Smooth muscle cell (in vitro differentiated cells): ENCODE results near the gene MLKL. TPM values are rescaled to one million over a fixed set of nuclear protein-coding genes. Genes with fewer than 3 reads are reported as not detected.
A peak's percentile ranks its signal among the peaks of the same experiment; 100 is the strongest.

Source experiments
- DNase-seq: peaks from one replicate; lab custom pipeline; 2025; ENCODE audit not compliant: unreplicated experiment; lab: John Stamatoyannopoulos, UW
- H2AFZ ChIP-seq: fragments of 200-600 bp; sonication (generic); 2 replicates; pipeline ENCODE4 v1.6.0; 2016; ENCODE audit warnings: antibody characterized with exemption, low read depth, mild to moderate bottlenecking
- H3F3A ChIP-seq: fragments of 200-600 bp; sonication (generic); 2 replicates; pipeline ENCODE4 v1.6.0; 2017; ENCODE audit warnings: antibody characterized with exemption, low read depth
- H3K27ac ChIP-seq: fragments of 200-600 bp; sonication (generic); 2 replicates; pipeline ENCODE4 v1.5.1; 2016; ENCODE audit warnings: low read depth, mild to moderate bottlenecking
- H3K27me3 ChIP-seq: fragments of 200-600 bp; sonication (generic); 2 replicates; pipeline ENCODE4 v1.6.1; 2016; ENCODE audit warnings: low read depth, mild to moderate bottlenecking
- H3K36me3 ChIP-seq: fragments of 200-600 bp; sonication (generic); 2 replicates; pipeline ENCODE4 v1.5.1; 2016; ENCODE audit warnings: low read depth
- H3K4me1 ChIP-seq: fragments of 200-600 bp; sonication (generic); 2 replicates; pipeline ENCODE4 v1.5.1; 2016; ENCODE audit warnings: low read depth
- H3K4me2 ChIP-seq: fragments of 200-600 bp; sonication (generic); 2 replicates; pipeline ENCODE4 v1.6.0; 2016; ENCODE audit warnings: mild to moderate bottlenecking
- H3K4me3 ChIP-seq: fragments of 200-600 bp; sonication (generic); 2 replicates; pipeline ENCODE4 v1.5.1; 2016; ENCODE audit warnings: mild to moderate bottlenecking
- H3K79me2 ChIP-seq: fragments of 200-600 bp; sonication (generic); 2 replicates; pipeline ENCODE4 v1.6.0; 2016; ENCODE audit warnings: low read depth, mild to moderate bottlenecking
- H3K9ac ChIP-seq: fragments of 200-600 bp; sonication (generic); 2 replicates; pipeline ENCODE4 v1.6.0; 2016; ENCODE audit warnings: low read depth
- H3K9me3 ChIP-seq: fragments of 200-600 bp; sonication (generic); replicated peaks from 2 replicates; pipeline ENCODE4 v1.5.1; 2016; ENCODE audit warnings: low read depth
- H4K20me1 ChIP-seq: fragments of 200-600 bp; sonication (generic); 2 replicates; pipeline ENCODE4 v1.6.0; 2016; ENCODE audit warnings: low read depth
- WGBS: methylation state at CpG from one replicate; pipeline ENCODE4 v1.1.7; 2016; ENCODE audit warnings: low lambda C conversion rate; 5-methylcytosine and 5-hydroxymethylcytosine counted together
- polyA plus RNA-seq: library from polyadenylated mRNA; unstranded; fragments of >200 nt; fragmentation: Nextera tagmentation; extraction: Ambion mirVana; gene quantifications from 2 replicates; pipeline ENCODE4 v1.2.1, GENCODE V29; 2016
- total RNA-seq: library from RNA; depleted of rRNA; stranded (reverse); fragments of >200 nt; gene quantifications from 2 replicates; pipeline ENCODE4 v1.2.3, GENCODE V29; 2014
- TF ChIP-seq, protein P1 (sequence below): fragments of 200-600 bp; sonication (generic); IDR thresholded peaks from 2 replicates; pipeline ENCODE4 v1.5.1; 2017; ENCODE audit warnings: borderline replicate concordance, mild to moderate bottlenecking, antibody characterized with exemption; ENCODE audit not compliant: insufficient read depth, poor library complexity, severe bottlenecking

Gene MLKL
- total and polyA plus RNA-seq, 2 experiments from 2014 or later, result 4.3 to 4.6 TPM

DNA sequence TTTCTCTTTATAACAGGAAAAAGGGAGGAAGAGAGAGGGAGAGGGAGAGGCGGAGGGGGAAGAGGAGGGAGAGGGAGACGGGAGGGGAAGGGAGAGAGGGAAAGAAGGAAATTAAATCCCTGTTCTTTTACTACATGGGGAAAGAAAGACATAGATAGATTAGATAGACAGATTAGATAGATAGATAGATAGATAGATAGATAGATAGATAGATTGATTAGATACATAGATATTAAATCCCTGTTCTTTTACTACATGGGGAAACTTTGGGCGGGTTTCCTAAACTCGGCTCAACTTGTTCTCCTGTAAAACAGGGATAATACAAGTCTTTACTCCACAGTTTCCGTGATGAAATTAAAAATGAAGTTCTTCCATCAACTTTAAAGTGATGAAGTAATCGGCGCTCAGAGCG, 34.6 kb downstream of the MLKL start:
- Histone ChIP-seq H3K9ac (peak overlapping the region; percentile 89), H3K27me3 (no peaks in the 10 kb centered on the region), H3K79me2 (peaks cover 48% of the 10 kb centered on the region), H3K9me3 (no peaks in the 10 kb centered on the region), H3F3A (peaks cover 4% of the 10 kb centered on the region), H3K36me3 (peaks cover 10% of the 10 kb centered on the region), H4K20me1 (peaks cover 24% of the 10 kb centered on the region), H3K4me2 (peak overlapping the region; percentile 85), H3K27ac (peak overlapping the region; percentile 62), H3K4me3 (peak overlapping the region; percentile 92), H2AFZ (peak overlapping the region; percentile 54), H3K4me1 (peaks cover 6% of the 10 kb centered on the region)
- 6% methylated on average over 8 of the region's 8 CpGs for WGBS
- TF ChIP-seq, protein P1, sequence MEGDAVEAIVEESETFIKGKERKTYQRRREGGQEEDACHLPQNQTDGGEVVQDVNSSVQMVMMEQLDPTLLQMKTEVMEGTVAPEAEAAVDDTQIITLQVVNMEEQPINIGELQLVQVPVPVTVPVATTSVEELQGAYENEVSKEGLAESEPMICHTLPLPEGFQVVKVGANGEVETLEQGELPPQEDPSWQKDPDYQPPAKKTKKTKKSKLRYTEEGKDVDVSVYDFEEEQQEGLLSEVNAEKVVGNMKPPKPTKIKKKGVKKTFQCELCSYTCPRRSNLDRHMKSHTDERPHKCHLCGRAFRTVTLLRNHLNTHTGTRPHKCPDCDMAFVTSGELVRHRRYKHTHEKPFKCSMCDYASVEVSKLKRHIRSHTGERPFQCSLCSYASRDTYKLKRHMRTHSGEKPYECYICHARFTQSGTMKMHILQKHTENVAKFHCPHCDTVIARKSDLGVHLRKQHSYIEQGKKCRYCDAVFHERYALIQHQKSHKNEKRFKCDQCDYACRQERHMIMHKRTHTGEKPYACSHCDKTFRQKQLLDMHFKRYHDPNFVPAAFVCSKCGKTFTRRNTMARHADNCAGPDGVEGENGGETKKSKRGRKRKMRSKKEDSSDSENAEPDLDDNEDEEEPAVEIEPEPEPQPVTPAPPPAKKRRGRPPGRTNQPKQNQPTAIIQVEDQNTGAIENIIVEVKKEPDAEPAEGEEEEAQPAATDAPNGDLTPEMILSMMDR, result no peak
- no peak for DNase-seq

DNA sequence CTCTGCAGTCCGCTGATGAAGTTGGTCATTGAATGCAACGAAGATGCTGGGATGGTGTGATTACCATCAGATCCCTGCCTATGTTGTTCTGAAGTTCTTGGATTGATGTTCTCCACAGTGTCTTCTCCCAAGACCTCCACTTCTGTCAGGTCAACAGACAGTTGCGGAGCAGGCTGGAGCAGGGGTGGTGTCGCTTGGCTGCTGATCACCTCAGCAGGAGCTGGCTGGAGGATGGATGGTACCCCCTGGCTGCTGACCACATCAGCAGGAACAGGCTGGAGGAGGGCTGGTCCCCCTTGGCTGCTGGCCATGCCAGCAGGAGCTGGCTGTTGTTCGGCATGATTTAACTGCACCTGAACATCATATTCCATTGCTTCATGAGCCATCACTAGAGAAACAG, 39.6 kb downstream of the MLKL start:
- Histone ChIP-seq H3K4me2 (no peak overlapping the region), H3K36me3 (peaks cover 21% of the 10 kb centered on the region)
- WGBS, result 99% methylated on average over 5 of the region's 5 CpGs

DNA sequence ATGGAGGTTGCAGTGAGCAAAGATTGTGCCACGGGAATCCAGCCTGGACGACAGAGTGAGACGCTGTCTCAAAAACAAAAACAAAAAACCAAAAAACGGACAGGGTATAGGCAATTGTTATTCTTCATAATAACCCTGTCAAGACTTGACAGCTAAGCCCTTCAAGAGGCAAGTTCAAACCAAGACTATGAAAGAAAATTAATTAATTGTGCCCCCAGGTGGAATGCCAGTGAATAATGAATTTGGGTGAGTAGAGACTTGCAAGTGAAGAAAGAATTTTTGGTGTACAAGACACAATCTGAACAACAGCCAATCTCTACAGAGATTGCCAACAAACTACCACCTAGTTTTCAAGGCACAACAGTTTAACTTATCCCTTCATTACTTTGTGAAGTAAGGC, 40.3 kb downstream of the MLKL start:
- Histone ChIP-seq H3K27ac (no peak overlapping the region), H3K9me3 (no peaks in the 10 kb centered on the region), H3F3A (peaks cover 13% of the 10 kb centered on the region), H3K79me2 (peaks cover 70% of the 10 kb centered on the region), H3K4me2 (no peak overlapping the region), H2AFZ (no peak overlapping the region), H3K4me3 (no peak overlapping the region), H3K4me1 (no peaks in the 10 kb centered on the region), H4K20me1 (peaks cover 71% of the 10 kb centered on the region), H3K9ac (no peak overlapping the region), H3K36me3 (peaks cover 21% of the 10 kb centered on the region), H3K27me3 (no peaks in the 10 kb centered on the region)
- DNase-seq, result no peak
- 92% methylated on average over 4 of the region's 4 CpGs for WGBS
- TF ChIP-seq, protein P1, result no peak

More for the DNA sequence above, 39.6 kb downstream of the MLKL start:
- Histone ChIP-seq H3K4me3 (no peak overlapping the region), H3K4me1 (peaks cover 6% of the 10 kb centered on the region), H3K79me2 (peaks cover 72% of the 10 kb centered on the region), H2AFZ (no peak overlapping the region), H3K9ac (no peak overlapping the region), H3K9me3 (no peaks in the 10 kb centered on the region), H3F3A (peaks cover 8% of the 10 kb centered on the region), H3K27me3 (no peaks in the 10 kb centered on the region), H3K27ac (no peak overlapping the region), H4K20me1 (peaks cover 71% of the 10 kb centered on the region)
- DNase-seq, result no peak
- TF ChIP-seq, protein P1, result no peak

DNA sequence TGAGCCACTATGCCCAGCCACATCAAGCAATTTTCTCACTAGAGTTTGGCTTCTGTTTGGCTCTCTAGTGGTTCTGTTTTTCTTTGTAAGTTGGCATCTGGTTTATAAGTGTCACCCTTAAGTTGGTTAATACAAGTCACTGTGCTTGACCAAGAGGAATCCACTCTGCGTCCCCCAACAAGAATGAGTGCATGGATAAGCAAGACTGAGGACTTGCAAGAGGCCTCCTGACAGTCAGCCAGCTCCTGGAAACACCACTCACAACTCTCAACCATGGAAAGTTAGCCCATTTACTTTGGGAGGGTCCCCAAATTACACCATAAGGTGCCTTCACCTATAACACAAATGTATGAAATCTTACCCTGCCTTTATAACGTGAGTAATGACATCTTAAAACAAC, 41.6 kb downstream of the MLKL start:
- Histone ChIP-seq H3K4me1 (peaks cover 11% of the 10 kb centered on the region), H2AFZ (no peak overlapping the region), H3F3A (peaks cover 16% of the 10 kb centered on the region), H4K20me1 (peaks cover 79% of the 10 kb centered on the region), H3K79me2 (peaks cover 57% of the 10 kb centered on the region), H3K27ac (no peak overlapping the region), H3K4me2 (no peak overlapping the region), H3K36me3 (peaks cover 21% of the 10 kb centered on the region), H3K4me3 (no peak overlapping the region), H3K27me3 (no peaks in the 10 kb centered on the region), H3K9ac (no peak overlapping the region), H3K9me3 (no peaks in the 10 kb centered on the region)
- 100% methylated on average over 2 of the region's 2 CpGs for WGBS
- TF ChIP-seq, protein P1, result no peak
- no peak for DNase-seq
